GM19238 (cell line): Measurements from ENCODE around the gene RAB23.

Experiments
- DNase-seq: peaks from one replicate; pipeline ENCODE4 v3.0.0; 2011; ENCODE audit warnings: low spot score; ENCODE audit not compliant: insufficient read length

RAB23 gene

DNA sequence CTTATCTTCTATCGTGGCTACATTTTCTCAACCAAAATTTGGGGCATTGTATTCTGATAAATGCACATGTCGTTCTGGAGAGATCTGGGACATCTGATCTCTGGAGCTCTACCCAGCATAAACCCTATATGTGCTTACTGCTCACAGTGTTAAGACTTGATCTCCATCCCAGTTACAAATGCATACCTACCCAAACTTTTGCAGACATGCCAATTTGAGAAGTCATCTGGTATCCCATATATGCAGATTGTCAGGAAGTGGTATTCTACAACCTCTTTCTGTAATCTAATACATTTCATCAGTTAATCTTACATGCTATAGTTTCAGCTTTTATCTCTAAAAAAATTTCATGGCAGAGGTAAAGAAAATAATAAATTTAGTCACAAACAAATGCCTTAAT lies 38.8 kb downstream of the RAB23 start:
- no peak for DNase-seq

DNA sequence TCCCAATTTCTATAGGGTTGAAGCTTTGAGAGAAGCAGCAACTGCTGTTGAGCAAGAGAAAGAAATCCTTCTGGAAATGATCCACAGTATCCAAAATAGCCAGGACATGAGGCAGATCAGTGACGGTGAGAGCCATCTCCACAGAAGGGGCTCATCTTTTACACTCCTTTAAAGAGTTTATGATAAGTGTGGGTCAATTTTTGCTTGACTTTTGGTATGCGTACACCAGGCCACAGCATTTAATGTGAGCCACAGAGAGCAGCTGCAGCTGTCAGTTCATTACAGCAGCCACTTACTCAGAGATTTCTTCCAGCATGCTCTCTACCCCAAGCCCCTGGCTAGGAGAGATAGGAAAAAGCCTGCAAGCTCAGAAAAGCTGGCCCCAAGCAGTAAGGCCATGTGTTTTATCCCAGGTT lies 40.1 kb downstream of the RAB23 start:
- DNase-seq: no peak

DNA sequence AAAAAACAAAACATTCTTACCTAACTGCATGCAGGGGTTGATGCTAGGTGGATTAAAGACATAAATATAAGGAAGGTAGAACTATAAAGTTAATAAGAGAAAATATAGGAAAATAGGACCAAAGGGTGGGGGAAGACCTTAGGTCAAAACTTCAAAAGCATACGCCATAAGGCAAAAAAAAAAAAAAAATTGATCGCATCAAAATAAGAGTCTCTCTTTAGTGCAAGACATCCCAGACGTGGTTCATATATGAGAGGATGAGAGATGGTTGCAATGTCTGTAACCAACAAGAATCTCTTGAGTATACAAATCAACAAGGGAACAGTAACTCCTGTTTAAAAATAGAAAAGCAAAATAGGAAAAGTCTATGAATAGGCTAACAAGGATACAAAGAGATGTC lies 41.5 kb downstream of the RAB23 start:
- no peak for DNase-seq

DNA sequence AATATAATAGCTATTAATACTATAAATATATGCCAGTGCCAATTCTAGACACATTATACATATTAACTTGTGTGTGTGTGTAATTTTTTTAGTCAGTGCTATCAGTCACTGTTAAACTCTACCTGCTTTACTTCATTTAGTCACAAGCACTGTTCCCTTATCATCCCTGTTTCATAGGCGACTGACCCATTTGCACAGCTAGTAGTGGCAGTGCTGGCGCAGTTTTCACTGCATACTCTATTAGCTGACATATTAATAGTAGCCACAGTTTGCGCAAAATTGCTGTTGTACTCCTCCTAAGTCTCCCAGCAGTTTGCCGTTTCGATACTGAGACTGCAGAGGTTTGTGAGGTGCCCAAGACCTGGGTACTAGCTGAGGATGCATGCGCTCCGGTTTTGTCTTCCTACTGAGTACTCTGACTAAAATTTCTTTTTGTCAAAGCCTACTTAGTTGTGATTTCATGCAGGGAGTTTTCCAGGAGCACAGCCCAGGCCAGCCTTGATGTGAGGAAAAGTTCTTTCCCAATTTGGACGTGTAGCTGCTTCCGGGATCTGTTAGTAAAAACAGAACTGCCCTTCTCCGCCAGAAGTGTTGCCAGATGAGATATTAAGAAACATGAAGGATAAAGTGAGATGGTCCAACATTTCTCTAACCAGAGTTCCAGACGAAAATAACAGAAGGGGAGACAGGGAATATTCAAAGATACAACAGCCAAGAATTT lies 44.4 kb downstream of the RAB23 start:
- no peak for DNase-seq

DNA sequence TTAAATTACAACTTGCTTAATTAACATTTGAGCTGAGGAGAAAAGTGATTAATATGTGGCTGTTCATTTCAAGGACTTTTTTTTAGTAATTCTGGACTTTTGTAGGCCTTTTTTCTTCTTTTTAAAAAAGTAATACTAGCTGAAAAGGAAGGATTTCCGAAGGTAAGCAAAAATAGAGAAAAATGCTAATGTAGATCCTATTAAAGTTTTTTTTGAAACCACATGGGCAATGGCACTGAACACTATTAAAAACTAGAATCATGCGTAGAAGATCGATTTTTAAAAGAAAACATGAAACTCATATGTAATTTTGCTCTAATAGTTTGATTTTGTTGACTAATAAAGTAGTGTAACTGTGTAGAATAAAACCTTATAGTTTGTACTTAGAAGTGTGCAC lies 47.6 kb downstream of the RAB23 start:
- DNase-seq: no peak

DNA sequence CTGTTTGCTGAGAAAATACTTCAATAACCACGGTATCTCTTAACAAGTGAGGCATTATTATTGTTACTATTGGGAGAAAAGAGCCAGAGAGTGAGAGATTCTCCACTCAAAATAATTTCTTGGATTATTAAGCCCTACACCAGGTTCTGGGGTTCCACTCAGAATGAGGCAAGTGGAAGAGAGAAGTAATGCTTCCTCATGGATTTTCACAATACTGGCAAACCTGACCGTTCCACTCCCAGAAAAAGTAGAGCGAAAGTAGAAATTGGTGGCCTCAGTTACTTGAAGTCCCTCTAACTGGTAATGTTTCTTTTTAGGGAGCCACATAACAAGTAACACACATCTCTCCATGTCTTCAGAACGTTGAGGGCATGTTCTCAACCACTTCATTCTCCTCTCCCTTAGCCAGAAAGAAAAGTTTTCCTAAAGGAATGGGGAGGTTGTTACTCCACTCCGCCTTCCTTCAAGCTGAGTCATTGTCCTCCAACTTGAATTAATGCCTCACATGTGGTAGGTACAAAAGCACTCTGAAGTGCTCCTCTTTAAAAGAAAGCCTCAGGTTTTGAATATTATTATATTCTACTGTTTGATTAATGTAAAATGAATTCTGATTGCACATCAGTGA lies 48.1 kb downstream of the RAB23 start:
- DNase-seq: no peak

DNA sequence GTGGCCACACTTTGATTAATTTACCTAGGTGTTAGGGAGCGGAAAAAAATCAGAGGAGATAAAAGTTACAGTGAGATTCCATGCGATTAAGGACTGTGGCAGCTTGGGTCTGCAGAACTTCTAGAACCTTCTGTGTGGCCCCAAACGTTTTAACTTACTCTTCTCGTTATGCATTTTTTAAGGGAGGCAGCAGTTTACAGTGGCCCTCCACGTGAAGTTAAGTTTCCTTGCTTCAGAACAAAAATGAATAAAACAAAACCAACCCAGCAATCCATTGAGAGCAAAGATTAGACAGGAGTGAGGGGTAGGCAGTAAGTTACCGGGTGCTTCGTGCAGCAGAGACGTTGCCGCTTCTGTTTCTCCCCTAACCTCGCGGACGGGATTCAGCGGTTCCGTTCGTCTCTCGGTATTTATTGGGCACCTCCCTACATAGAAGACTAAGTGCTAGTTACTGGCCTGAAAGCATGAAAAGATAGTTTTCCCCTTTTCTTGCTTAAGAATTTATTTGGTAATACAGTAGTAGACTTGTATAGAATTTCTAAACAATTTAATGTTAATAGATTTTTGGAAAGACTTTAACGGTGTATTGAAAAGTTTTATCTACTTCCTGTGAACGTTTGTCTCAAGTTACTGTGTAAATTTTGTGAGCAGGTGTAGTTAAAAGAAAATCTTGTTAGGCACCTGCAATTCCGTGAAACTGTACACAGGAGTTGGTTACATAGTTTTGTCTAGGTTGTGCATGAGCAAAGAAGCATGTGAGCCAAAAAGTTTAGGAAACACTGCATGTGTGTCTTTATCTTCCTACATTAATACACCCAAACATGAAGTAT lies 48.8 kb downstream of the RAB23 start:
- DNase-seq: peak; percentile 15

DNA sequence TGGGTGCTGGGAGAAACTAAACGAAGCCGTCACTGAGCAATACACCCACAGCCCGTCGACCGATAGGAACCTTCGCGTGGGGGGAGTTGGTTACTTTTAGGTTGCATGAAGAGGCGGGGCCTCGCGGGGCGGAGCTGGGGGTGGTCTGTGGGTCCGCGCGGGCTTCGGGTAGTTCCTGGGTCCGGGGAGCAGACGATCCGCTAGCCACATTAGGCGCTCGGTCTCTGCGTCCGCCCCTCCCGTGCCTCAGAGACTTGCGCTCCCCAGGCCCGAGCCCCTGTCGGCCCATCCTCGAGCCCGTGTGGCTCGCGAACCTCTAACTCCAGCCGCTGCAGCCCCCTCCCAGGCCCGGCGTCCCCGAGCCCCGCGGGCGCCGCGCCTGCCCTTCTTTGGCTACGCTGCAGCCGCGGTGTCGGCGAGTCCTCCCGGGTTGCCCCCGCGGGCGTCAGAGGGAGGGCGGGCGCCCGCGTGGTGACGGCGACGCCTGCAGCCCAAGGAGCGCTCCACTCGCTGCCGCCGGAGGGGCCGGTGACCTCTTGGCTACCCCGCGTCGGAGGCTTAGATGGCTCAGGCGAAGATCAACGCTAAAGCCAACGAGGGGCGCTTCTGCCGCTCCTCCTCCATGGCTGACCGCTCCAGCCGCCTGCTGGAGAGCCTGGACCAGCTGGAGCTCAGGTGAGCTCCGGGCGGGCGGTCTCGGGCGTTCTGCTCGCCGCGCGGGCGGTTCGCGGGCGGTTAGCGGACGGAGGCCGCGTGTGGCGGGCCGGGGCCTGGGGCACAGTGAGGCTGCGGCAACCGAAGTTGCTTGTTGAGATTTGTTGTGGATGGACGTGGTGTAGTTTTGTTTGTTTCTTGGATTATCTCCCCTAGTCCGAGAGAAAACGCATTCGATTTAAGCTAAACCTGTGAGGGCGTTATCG lies 49.7 kb downstream of the RAB23 start, which contains the start of gene BAG2:
Gene BAG2, plus strand, starts transcription at position 191 of the 920 bp plus-strand sequence. Its CDS starts 372 bp downstream, at position 563.
- peak; percentile 76 for DNase-seq

DNA sequence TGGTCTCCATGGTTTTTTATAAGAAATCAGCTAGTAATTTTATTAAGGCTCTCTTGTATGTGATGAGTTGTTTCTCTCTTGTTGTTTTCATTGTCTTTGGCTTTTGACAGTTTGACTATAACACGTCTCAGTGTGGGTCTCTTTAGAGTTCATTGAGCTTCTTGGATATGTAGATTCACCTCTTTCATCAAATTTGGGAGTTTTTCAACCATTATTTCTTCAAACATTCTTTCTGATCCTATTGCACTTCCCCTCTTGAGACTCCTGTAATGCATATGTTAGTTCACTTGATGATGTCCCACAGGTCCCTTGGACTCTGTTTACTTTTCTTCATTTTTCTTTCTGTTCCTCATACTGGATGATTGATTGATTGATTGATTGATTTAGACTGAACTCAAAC lies 57.0 kb downstream of the RAB23 start:
- DNase-seq: no peak

DNA sequence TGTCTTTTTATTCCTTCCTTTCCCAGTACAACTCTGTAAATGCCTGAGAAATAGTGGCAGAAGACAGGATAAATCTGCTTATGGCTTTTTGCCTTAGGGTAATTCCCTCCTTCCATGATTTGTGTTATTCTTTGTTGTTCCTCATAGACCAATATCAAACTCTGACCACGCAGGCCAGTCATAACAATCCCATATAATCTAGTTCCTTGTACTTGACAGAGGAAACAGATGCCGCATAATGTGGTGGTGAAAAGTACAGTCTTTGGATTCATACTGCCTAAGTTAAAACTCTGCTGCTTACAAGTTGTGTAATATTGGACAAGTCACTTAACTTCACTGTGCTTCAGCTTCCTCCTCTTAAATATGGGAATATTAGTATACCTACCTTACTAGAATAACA lies 58.2 kb downstream of the RAB23 start:
- DNase-seq: no peak

DNA sequence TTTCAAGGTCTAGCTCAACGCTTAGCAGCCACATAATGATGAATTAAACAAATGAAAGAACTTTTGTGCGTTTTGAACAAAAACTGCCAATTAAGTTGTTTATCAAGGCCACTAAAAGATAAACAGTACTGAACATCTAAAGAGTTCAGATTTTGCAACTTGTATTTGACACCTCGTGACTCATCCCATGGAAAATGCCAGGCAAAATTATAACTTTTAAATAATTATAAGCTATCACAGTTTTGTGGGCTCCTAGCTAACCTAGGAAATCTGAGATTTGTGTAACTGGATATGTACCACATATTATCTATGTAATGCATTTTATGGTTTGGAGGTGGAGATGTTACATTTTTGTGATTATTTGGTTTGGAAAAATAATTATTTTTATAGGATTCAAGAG lies 59.6 kb downstream of the RAB23 start:
- no peak for DNase-seq

DNA sequence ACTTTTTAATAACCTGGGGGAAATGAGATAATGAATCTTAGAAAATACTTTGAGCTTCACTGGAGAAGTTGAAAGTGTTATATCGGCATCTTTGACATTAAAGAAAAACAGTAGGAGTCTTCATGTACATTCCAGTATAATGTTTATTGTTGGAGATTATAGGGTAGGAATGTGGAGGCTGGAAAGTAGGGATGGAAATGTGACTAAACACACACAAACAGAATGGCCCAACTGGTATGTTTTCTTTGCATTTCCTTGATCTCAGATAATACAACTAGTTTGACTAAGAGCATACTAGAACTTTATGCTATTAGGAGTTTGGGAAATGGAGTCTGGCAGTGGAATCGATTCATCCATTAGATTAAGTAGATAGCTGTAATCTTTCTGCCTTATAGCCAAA lies 60.1 kb downstream of the RAB23 start:
- DNase-seq: no peak

DNA sequence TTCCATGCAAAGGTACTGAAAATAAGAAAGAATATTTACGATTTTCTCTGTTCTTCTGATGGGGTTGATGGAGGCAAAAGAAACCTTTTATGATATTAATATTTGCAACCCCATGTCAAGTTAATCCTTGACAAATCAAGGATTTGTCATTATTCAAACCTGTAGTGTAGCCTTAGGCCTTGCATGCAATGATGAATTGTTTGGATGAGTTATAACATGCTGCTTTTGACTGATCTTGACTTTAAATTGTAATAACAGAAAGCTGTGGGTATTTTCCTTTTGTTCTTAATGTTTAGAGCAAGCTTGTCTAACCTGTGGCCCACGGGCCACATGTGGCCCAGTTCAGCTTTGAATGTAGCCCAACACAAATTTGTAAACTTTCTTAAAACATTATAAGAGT lies 63.0 kb downstream of the RAB23 start:
- DNase-seq: no peak

DNA sequence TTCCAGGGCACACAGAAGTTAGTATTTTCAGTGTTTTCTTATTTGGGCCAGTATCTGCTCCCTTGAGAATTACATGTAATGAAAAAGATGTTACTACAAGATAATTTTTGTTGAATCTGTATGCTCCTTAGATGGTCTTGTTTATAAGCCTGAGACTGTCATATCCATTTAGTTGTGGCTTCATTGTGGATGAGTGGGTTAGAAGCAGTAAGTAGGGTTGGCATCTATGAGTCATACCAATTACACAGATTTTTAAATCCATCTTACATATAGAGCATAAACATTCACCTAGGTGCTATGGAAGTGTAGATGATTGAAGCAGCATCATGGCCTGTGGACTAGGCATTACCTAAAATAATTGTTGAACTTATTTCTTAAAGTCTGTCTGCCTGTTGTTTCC lies 63.4 kb downstream of the RAB23 start:
- no peak for DNase-seq

DNA sequence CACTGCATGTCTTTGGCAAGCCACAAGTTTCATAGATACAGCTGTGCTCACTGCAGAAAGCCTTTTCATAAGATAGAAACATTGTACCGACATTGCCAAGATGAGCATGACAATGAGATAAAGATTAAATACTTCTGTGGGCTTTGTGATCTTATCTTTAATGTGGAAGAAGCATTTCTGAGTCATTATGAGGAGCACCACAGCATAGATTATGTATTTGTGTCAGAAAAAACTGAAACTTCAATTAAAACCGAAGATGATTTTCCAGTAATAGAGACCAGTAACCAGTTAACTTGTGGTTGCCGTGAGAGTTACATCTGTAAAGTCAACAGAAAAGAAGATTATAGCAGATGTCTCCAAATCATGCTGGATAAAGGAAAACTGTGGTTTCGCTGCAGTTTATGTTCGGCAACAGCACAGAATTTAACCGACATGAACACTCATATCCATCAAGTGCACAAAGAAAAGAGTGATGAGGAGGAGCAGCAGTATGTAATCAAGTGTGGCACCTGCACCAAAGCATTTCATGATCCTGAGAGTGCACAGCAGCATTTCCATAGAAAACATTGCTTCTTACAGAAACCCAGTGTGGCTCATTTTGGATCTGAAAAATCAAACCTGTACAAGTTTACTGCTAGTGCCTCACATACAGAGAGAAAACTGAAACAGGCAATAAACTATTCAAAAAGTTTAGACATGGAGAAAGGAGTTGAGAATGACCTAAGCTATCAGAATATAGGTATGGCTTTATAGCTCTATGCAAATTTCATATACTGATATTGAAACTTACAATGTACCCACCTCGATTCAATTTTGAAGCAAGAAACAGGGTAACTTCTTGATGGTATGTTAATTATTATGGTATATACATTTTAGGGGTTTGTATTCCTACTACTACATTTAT lies 73.9 kb downstream of the RAB23 start:
- DNase-seq: no peak

DNA sequence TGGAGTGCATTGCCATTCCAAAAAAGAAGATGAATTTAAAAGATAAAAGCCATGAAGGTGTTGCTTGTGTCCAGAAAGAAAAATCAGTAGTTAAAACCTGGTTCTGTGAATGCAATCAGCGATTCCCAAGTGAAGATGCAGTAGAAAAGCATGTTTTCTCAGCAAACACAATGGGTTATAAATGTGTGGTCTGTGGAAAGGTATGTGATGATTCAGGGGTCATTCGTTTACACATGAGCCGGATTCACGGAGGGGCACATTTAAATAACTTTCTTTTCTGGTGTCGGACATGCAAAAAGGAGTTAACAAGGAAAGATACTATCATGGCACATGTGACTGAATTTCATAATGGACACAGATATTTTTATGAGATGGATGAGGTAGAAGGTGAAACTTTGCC lies 74.7 kb downstream of the RAB23 start:
- no peak for DNase-seq

DNA sequence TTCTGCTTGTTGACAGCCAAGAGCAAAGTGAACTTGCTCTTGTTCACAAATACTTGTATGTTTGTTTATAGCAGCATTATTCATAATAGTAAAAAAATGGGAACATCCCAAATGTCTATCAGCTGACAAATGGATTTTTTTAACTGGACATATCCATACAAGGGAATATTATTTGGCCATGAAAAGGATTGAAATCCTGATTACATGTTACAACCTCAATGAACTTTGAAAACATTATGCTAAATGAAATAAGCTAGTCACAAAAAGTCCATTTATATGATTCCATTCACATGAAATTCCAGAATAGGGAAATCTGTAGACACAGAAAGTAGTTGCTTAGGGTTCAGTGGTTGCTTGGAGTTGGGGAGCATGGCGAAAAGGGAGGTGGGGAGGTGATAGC lies 78.4 kb downstream of the RAB23 start:
- no peak for DNase-seq

DNA sequence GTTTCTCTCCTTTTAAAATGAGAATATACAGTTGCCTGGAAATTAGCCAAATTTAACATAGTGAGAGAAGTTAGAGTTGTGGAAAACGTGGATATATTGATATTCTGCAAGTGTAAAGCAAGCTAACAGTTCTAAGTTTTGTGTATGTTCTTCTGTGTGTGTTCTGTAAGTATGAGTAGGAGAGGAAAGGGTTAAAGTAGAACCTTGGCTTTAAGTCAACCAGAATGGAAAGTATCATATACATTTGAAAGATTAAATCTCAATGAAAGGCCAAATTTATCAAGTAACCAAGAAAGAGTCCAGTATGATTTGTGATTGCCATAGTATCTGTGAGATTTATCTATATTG lies 80.0 kb downstream of the RAB23 start:
- DNase-seq: no peak

DNA sequence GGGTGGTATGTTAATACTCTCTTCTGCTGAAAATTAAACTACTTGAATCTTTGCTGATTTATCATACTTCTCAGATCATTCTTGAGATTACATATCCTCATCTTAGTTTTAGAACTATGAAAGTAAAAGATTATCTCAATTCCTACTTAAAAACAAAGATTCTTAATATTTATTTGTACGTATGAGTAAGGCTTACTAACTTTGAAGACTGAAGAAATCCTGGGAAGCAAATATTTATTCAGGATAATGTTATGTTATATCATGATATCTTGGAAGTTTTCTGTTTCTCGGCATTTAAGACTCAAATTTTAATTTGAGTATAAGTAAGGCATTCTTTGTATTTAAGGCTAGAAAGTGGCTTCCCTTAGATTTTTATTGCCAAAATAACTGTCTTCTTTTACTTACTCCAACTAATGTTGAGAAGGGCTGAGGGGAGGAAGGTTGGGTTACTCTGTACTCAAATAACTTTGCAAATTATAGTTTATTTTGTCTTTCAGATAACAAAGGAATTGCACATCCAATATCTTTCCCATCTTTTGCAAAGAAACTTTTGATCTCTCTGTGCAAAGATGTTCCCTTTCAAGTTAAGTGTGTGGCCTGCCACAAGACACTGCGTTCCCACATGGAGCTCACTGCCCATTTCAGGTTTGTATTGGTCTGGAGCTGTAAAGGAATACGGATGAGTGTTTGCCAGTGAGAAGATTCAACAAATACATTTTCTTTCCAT lies 80.5 kb downstream of the RAB23 start:
- no peak for DNase-seq

DNA sequence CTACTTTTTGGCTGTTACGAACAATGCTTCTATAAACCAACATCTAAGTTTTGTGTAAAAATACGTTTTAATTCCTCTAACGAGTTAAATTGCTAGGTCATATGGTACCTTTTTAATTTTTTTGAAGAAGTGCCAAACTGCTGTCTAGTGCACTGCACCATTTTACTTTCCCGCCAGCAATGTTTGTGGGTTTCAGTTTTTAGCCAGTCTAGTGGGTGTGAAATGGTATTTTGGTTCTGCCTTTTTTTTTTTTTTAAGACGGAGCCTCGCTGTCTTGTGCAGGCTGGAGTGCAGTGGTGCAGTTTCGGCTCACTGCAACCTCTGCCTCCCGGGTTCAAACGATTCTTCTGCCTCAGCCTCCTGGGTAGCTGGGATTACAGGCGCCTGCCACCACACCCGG lies 84.1 kb downstream of the RAB23 start:
- no peak for DNase-seq
